Suprapubic skin (tissue), 4 donors: ENCODE results near the gene CCDC9B.

Source experiments
- POLR2A ChIP-seq, 2 donors: fragments of 450-650 bp; IDR thresholded peaks; one replicate each; pipeline ENCODE4 v1.6.1; 2017; ENCODE audit warnings: antibody characterized with exemption in 2 of 2, mild to moderate bottlenecking in 2 of 2, moderate library complexity in 2 of 2
- POLR2AphosphoS5 ChIP-seq, 3 donors: sonication (generic); formaldehyde crosslinking; IDR thresholded peaks; one replicate each; pipeline ENCODE4 v1.6.1; 2017; ENCODE audit warnings: antibody characterized with exemption in 3 of 3
- TF ChIP-seq, protein P1 (sequence below), 2 donors: fragments of 200-600 bp in 1 of 2; fragments of 450-650 bp in 1 of 2; sonication (generic) in 1 of 2; IDR thresholded peaks; one replicate each; pipeline ENCODE4 v1.5.1; 2016 to 2019; ENCODE audit warnings: antibody characterized with exemption in 2 of 2, mild to moderate bottlenecking in 1 of 2, moderate library complexity in 1 of 2

DNA sequence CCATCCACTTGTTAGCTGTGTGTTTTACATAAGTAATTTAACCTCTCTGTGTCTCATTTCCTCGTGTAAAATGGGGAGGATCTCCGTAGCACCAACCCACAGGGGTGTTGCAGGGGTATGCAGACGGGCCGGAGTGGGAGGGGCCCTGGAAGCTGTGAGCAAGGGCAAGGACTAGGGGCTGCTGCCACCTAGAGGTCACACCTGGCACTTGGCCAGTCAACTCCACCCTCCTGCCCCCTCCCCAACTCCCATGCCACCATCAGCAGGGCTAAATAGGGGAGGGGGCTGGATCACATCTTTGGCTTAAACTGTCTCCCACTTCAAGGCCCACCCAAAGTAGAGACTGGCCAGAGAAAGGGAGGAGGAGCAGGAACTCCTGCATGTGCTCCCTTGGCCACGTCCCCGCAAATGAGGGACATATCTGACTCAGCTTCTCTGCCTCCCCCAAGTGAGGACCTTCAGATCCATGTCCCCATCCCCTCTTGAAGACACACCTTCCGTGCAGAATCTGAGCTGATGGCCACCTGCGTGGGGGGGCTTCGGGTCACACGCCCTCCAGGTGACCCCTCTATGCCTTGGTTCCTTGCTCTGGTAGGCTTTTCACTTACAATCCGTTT is 2.6 kb downstream of the CCDC9B start:
- TF ChIP-seq, protein P1, sequence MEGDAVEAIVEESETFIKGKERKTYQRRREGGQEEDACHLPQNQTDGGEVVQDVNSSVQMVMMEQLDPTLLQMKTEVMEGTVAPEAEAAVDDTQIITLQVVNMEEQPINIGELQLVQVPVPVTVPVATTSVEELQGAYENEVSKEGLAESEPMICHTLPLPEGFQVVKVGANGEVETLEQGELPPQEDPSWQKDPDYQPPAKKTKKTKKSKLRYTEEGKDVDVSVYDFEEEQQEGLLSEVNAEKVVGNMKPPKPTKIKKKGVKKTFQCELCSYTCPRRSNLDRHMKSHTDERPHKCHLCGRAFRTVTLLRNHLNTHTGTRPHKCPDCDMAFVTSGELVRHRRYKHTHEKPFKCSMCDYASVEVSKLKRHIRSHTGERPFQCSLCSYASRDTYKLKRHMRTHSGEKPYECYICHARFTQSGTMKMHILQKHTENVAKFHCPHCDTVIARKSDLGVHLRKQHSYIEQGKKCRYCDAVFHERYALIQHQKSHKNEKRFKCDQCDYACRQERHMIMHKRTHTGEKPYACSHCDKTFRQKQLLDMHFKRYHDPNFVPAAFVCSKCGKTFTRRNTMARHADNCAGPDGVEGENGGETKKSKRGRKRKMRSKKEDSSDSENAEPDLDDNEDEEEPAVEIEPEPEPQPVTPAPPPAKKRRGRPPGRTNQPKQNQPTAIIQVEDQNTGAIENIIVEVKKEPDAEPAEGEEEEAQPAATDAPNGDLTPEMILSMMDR (IDR thresholded peaks at IDR 0.05), result peak; percentile 16 to 54
- TF ChIP-seq POLR2A (IDR thresholded peaks at IDR 0.05), result no peak
- TF ChIP-seq POLR2AphosphoS5 (IDR thresholded peaks at IDR 0.05), result no peak
